ENCODE data around the gene MVB12B.

GRCh38 chr9:126418608-126419007 is 92.0 kb downstream of the MVB12B start:
- TF ChIP-seq, protein P1, sequence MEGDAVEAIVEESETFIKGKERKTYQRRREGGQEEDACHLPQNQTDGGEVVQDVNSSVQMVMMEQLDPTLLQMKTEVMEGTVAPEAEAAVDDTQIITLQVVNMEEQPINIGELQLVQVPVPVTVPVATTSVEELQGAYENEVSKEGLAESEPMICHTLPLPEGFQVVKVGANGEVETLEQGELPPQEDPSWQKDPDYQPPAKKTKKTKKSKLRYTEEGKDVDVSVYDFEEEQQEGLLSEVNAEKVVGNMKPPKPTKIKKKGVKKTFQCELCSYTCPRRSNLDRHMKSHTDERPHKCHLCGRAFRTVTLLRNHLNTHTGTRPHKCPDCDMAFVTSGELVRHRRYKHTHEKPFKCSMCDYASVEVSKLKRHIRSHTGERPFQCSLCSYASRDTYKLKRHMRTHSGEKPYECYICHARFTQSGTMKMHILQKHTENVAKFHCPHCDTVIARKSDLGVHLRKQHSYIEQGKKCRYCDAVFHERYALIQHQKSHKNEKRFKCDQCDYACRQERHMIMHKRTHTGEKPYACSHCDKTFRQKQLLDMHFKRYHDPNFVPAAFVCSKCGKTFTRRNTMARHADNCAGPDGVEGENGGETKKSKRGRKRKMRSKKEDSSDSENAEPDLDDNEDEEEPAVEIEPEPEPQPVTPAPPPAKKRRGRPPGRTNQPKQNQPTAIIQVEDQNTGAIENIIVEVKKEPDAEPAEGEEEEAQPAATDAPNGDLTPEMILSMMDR (IDR thresholded peaks at IDR 0.05; ENCODE audit: low read depth, low read length) = no peak
- no peak for TF ChIP-seq EZH2phosphoT487 (IDR thresholded peaks at IDR 0.05; ENCODE audit: low read depth)

All from OCI-LY3 (cell line).